8988T (cell line): ENCODE results near the gene SLC25A44.
"Not testable (repeated sequence)": the region's sequence is repeated elsewhere in the genome, so short reads cannot be mapped to it uniquely, and the experiment has no call there.

Source experiments
- DNase-seq: peaks from one replicate; pipeline ENCODE4 v3.0.0; 2011

The SLC25A44 gene

DNA sequence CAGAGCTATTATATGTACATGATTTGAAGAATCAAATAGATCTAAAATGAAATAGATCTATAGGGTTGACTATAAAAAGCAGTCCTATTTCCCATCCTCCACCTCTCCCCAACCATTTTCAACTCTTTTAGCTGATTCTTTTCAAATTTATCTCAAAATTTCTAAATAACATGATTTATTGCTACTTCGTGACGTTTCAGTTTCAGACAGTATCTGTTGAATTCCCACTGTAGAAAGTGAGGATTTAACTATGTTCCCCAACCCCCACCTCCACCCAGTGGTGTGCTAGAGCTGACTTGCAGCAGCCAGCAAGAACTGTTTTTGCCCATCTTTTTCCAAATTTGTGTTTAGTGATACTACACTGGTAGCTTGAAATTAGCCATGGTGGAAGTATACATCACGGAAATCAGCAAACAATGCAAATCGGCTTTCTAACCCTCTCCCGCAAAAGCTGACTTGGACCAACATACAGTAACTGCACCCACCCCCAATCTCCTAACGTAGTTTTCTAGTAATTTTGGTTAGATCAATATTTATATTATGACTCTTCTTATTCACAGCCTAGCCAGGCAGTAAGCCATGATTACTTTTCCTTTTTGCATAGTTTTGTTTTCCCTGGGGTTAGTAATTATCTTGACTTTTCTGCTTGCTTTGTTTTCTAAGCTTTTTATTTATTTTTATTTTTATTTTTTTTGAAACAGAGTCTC, 29.6 kb upstream of the SLC25A44 start:
- no peak for DNase-seq

DNA sequence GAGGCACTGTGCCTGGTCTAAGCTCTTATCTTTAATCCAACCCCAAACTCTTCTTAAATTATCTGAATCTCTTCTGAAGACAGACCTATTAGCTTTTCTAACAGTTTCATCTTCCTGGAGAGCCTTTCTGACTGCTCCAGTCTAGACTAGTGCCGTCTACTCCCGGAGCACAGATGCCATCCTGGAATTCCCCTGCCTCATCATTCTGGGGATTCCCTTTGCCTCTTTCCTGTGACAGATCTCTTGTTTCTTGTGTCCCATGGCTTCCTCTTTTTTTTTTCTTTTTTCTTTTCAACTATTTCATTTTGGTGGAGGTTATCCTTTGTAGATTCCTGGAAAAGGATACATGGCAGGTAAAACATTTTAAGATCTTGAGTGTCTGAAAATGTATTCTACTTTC, 28.8 kb upstream of the SLC25A44 start:
- DNase-seq: no peak

DNA sequence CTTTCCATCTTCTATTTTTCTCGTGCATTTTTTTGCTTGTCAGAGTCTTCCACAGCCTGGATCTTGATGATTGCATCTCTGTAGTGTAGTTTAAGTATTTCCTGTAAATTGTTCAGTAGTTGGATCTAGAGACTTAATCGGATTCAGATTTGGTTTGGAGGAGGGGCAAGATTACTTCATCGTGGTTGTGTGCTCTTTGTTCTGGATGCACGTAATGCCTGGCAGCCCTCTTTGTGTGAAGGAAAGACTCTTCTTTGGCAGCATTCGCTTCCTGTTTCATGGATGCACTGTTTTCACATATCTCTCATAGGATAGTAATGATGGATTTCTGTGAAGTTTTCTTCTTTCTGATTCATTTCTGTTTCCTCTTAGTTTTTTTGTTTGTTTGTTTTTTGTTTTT, 26.4 kb upstream of the SLC25A44 start:
- no peak for DNase-seq

DNA sequence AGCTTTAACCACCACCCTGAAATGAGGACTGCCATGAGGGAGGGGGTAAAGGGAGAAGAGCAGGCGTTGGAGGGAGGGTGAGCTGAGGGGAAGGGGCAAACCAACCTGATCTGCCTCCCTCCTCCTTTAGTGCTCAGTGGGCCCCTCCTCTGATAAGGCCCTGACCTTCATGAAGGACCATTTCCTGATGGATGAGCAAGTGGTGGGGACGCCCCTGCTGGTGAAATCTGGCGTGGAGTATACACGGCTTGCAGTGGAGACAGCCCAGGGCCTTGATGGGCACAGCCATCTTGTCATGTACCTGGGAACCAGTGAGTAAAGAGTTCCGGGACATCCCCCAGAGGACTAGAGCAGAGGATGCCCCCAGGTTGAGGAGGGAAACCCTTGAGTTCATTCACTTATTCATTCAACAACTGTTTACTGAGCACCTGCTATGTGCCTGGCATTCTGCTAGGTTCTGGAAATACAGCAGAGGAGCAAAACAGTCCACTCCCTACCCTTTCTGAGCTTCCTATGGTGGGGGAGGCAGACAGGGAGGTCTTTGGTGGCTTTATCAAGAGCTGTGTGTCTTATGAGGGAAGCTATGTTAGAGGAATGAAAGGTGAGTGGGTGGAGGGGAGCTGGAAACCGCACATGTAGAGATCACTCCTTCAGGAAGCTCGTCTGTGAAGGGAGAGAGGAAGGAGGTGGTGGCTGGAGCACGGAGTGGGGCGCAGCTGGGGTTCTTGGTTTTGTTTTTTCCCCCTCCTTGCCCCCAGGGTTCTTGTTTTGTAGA, 21.0 kb upstream of the SLC25A44 start:
- no peak for DNase-seq

DNA sequence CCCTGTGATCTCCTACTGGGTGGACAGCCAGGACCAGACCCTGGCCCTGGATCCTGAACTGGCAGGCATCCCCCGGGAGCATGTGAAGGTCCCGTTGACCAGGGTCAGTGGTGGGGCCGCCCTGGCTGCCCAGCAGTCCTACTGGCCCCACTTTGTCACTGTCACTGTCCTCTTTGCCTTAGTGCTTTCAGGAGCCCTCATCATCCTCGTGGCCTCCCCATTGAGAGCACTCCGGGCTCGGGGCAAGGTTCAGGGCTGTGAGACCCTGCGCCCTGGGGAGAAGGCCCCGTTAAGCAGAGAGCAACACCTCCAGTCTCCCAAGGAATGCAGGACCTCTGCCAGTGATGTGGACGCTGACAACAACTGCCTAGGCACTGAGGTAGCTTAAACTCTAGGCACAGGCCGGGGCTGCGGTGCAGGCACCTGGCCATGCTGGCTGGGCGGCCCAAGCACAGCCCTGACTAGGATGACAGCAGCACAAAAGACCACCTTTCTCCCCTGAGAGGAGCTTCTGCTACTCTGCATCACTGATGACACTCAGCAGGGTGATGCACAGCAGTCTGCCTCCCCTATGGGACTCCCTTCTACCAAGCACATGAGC, 17.2 kb upstream of the SLC25A44 start:
- no peak for DNase-seq

DNA sequence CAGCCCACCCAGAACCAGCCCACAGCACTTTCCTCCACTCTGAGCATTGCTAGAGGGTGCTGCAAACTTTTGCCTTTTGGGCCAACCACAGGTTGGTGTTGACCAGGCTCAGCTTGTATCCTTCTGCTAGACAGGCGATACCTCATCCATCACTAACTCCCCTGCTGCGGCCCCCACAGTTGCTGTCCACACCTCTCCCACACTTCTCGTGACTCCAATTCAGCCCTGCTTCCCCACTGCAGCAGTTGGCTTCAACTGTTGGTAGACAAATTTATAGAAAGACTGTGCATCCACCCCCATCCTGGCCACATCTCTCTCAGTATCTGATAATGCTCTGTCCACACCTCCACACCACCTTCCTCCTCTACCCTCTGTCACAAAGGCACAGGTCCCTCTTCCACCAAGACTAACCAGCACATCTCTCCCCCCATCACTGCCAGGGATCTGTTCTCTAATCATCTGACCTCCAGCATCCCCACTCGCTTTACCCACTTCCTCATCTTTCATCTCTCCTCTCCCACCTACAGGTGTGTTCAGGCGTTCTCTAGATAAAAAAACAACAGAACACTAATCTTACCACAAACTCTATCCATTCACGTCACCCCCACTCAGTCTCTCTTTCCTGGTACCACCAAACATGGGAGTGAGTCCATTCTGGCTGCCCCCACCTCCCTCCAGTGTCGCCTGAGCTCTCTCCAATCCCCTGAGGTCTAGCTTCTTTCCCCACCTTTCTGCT, 15.8 kb upstream of the SLC25A44 start:
- DNase-seq: no peak

DNA sequence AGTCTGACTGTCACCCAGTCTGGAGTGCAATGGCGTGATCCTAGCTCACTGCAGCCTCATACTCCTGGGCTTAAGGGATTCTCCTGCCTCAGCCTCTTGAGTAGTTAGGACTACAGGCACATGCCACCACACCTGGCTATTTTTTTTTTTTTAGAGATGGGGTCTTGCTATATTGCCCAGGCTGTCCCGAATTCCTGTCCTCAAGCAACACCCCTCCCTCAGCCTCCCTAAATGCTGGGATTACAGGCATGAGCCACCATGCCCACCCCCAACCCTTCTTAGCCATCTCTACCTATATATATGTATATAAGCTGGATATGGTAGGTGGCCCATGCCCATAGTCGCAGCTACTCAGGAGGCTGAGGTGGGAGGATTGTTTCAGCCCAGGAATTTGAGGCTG, 13.4 kb upstream of the SLC25A44 start:
- no peak for DNase-seq

DNA sequence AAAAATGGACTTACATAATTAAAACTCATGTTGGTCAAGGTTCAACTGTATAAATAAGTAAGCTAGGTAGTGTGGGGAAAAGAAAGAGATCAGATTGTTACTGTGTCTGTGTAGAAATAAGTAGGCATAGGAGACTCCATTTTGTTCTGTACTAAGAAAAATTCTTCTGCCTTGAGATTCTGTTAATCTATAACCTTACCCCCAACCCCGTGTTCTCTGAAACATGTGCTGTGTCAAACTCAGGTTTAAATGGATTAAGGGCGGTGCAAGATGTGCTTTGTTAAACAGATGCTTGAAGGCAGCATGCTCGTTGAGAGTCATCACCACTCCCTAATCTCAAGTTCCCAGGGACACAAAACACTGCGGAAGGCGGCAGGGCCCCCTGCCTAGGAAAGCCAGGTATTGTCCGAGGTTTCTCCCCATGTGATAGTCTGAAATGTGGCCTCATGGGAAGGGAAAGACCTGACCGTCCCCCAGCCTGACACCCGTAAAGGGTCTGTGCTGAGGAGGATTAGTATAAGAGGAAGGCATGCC, 12.4 kb upstream of the SLC25A44 start:
- DNase-seq: not testable (repeated sequence)

DNA sequence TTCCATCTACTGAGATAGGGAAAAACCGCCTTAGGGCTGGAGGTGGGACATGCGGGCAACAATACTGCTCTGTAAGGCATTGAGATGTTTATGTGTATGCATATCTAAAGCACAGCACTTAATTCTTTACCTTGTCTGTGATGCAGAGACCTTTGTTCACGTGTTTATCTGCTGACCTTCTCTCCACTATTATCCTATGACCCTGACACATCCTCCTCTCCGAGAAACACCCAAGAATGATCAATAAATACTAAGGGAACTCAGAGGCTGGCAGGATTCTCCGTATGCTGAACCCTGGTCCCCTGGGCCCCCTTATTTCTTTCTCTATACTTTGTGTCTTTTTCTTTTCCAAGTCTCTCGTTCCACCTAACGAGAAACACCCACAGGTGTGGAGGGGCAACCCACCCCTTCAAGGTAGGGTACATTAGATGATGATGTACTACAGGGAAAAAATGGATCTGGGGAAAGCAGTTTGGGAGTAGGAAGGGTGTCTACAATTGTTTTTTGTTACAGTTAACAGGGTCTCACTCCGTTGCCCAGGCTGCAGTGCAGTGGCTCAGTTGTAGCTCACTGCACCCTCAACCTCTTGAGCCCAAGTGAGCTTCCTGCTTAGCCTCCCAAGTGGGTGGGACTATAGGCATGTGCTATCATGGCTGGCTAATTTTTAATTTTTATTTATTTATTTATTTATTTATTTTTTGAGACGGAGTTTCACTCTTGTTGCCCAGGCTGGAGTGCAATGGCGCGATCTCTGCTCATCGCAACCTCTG, 11.7 kb upstream of the SLC25A44 start:
- DNase-seq: not testable (repeated sequence)

DNA sequence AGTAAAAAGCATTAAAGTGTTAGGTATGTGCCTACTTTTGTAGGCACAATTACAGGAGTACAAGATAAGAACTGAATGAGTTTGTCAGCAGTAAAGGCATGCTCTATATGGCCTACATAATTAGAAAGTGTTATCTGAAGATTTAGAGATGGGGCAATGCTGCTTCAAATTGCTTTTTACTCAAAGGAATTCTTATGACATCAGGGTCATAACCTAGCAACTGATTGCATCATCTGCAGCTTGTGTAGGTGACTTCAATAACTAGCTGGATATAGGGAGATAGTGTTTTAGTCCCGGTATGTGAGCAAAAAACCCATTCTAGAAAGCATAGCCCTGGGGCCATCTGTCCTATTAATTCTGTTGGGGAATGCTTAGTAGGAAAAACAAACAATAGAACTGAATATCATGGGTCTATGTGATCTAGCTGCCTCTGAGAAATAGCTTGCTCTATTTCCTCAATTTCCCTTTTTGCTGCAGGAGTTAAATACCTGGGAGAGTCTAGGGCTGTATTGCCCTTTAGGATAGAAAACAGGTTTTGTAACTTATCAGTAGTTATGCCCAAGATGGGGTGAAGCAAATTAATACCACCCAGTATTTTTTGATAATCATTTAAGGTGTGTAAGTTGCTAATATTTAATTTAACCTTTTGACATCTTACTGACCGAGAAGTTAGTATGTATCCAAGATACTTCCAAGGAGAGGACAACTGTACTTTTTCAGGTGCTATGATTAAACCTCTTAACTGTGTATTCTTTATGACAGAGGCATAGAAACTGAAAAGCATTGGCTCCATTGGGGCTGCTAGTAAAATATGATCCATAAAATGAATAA, 7.3 kb upstream of the SLC25A44 start:
- not testable (repeated sequence) for DNase-seq

DNA sequence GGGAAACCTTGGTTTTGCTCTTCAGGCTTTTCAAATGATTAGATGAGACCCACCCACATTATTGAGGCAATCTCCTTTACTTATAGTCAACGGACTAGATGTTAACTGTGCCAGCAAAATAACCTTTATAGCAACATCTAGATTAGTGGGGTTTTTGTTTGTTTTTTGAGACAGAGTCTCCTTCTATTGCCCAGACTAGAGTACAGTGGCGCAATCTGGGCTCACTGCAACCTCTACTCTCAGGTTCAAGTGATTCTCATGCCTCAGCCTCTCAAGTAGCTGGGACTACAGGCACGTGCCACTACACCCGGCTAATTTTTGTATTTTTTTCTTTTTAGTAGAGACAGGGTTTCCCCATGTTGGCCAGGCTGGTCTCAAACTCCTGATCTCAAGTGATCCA, 3.6 kb upstream of the SLC25A44 start:
- not testable (repeated sequence) for DNase-seq

DNA sequence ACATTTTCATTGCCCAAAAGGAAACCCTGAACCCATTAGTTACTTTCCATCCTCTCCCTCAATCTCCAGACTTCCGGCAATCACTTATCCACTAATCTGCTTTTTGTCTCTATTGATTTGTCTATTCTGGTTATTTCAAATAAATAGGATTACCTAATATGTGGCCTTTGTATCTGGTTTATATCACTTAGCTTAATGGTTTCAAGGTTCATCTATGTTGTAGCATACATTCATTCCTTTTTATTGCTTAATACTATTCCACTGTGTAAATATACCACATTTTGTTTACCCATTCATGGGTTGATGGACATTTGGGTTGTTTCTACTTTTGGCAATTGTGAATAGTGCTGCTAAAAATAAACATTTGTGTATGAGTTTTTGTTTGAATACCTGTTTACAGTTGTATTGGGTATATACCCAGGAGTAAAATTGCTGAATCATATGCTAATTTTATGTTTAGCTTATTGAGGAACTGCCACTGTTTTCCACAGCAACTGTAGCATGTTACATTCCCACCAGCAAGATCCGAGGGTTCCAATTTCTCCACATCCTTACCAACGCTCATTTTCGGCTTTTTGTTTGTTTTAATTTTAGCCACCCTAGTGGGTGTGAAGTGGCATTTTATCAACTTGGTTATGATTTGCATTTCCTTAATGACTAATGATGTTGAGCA, 2.5 kb upstream of the SLC25A44 start:
- DNase-seq: no peak

DNA sequence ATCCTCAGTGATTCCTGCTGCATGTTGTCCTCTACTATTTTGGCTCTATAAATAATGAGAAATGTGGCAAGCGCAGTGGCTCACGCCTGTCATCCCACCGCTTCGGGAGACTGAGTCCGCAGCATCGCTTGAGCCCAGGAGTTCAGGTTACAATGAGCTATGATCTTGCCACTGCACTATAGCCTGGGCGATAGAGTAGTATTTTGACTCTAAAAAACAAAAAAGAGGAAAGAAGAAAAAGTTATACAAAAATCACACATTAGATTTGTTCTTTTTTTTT, 756 bp upstream of the SLC25A44 start:
- DNase-seq: no peak

DNA sequence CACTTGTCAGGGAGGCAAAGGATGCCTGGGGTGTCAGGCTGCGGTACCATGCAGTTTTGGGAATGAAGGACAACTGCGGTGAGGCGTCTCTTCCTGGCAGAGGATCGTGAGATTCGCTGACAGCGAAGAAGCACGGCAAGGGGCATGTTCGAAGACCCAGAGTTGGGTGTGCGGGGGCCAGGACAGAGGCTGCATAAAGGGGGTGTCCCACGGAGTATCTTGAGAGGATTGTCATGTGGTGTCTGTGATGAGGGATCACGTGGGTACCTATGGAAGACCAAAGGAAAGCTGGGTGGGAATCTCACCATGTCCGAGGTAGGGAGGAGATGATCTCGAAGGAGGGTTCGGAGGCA, 372 bp downstream of the SLC25A44 start:
- DNase-seq: no peak

DNA sequence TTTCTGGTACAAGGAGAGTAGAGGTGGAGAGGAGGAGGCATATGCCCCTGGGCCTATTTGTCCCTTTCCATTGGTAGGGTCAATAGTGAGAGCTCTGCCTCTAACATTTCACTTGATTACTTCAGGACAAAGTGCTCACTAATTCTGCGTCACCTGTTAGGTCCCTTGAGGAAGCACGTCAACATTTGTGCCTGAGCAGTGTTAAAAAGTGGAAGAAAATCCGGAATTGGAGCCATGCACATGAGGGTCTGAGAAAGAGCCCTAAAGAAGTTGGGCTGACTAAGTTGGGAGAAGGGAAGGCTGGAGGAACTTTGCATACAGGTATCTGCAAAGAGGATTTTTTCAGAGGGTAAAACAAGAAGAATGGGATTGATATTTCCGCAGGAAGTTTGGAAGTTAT, 1.9 kb downstream of the SLC25A44 start:
- no peak for DNase-seq

DNA sequence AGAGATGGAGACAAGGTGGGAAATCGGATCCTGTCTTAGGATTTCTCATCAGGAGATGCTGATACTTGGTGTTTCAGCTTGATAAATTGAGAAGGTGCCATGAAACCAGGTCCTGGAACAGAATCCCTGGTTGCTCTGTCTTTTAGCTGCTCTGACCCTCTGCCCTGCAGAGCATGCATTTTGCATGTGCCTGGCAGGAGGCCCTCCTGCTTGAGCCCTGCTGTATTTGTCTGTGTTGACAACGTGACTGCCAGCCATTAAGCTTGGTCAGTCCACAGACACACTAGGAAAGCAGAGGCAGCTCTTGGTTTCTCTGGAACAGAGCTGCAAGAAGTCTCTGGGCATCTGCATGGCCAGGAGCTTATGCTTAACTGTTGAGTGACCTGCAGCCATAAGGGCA, 2.5 kb downstream of the SLC25A44 start:
- DNase-seq: no peak

DNA sequence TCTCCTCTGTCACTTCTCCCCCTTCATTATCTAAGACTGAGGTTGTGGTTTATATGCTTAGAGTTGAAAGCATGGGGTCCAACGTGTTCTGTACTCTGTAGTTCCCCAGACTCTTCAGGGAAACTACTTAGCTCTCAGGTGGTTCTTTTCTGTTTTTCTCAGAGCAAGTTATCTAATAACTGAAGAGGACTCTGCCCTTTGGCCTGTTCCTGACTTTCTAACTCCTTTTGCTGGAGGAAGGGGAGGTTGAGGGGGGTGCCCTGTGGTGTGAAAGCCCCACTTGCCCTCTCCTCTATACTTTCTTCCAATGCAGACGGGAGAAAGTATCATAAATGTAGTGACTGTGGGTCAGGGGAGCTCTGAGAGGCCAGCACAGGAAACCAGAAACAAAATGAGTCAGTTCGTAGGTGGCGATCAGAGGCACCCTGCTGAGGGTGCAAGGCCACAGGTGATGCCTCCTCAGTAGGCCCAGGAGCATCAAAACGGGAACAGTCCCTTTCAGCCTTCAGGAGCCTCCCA, 5.0 kb downstream of the SLC25A44 start:
- no peak for DNase-seq

DNA sequence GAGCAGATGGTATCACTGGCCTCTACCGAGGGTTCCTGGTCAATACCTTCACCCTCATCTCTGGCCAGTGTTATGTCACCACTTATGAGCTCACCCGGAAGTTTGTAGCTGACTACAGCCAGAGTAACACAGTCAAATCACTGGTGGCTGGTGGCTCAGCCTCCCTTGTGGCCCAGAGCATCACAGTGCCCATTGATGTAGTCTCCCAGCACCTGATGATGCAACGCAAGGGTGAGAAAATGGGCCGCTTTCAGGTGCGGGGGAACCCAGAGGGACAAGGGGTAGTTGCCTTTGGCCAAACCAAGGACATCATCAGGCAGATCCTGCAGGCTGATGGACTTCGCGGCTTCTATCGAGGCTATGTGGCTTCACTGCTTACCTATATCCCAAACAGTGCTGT, 6.1 kb downstream of the SLC25A44 start:
- DNase-seq: no peak

DNA sequence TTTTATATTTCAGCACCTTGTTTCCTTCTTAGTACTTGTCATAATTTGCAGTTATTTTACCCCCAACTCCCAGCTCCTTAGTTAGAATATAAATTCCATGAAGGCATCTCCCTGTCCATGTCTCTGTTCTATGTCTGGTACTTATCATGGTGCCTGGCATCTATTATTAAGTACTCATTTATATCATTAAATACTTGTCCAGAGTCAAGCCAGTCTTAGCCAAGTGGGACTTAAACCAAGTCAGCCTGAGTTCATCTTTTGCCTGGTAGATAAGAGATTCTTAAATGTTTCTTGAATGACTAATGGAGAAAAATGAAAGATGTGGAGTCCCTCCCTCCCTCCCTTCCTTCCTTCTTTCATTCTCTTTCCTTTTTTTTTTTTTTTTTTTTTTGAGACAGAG, 9.4 kb downstream of the SLC25A44 start:
- no peak for DNase-seq

DNA sequence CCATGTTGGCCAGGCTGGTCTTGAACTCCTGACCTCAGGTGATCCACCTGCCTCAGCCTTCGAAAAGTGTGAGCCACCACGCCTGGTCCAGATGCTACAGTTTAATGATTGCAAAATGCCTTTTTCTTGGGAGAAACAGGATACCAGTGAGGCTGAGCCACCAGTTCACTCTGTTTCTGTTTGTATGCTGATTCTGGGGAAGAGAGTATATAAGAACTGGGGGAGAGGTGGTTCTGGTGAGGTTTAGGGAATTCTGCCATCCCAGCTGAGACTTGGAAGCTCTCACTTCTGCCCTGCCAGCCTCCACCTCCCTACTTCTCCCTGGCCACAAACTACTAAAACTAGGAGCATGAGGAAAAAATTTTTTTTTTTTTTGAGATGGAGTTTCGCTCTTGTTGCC, 10.8 kb downstream of the SLC25A44 start:
- no peak for DNase-seq

DNA sequence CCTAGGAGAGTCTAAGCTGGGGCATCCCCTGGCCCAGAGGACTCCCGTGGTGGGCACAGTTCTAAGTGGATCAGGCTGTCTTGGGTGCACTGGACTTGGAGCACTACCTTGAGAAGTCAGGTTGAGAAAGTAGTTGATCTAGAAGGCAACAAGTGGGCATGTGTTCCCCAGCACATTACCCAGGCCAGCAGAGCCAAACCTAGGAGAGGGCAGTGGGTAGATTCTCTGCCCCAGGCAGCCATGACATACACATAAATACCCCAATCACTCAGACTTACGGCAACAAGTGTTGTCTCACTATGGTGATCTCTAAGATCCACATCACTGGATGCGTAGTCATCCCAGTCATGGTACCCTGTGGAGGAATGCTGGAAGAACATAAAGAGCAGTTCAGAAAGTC, 17.3 kb downstream of the SLC25A44 start:
- no peak for DNase-seq
